WTC11 (cell line): ENCODE measurements around the gene YDJC. TPM values are rescaled to one million over a fixed set of nuclear protein-coding genes. Genes with fewer than 3 reads are reported as not detected.

ENCODE experiments used
- ATAC-seq: fragments of 200-7000 bp; cut with Tn5 transposase; 2 replicates; pipeline ENCODE4 v1.10.0; 2021; ENCODE audit warnings: mild to moderate bottlenecking, moderate library complexity
- CTCF ChIA-PET: fragments of 300-600 bp; sonication (Branson Sonifier 250); formaldehyde crosslinking; loops from one replicate; lab custom pipeline; 2021; ENCODE audit warnings: antibody characterized with exemption; lab: Charles Lee
- POLR2A ChIA-PET: fragments of 350-600 bp; sonication (Branson Sonifier 250); formaldehyde crosslinking; loops from one replicate; lab custom pipeline; 2021; ENCODE audit warnings: antibody characterized with exemption; lab: Charles Lee
- DNase-seq: peaks from one replicate; pipeline ENCODE4 v3.0.0; 2021; ENCODE audit warnings: low spot score
- H3K27ac Mint-ChIP-seq: 2 replicates; pipeline ENCODE4 v1.8.0; 2021; ENCODE audit warnings: mixed read lengths
- H3K27me3 Mint-ChIP-seq: 2 replicates; pipeline ENCODE4 v1.8.0; 2021; ENCODE audit warnings: low read depth, mild to moderate bottlenecking, moderate library complexity, mixed read lengths
- H3K36me3 Mint-ChIP-seq: 2 replicates; pipeline ENCODE4 v1.8.0; 2021; ENCODE audit warnings: mixed read lengths
- H3K4me1 Mint-ChIP-seq: 2 replicates; pipeline ENCODE4 v1.8.0; 2022; ENCODE audit warnings: mixed read lengths
- H3K4me3 Mint-ChIP-seq: 2 replicates; pipeline ENCODE4 v1.8.0; 2021; ENCODE audit warnings: mild to moderate bottlenecking, moderate library complexity, mixed read lengths
- H3K9me3 Mint-ChIP-seq: 2 replicates; pipeline ENCODE4 v1.8.0; 2021; ENCODE audit warnings: mixed read lengths
- ARID4B ChIP-seq: sonication (generic); formaldehyde crosslinking; IDR thresholded peaks from 2 replicates; pipeline ENCODE4 v1.8.0; 2023; ENCODE audit warnings: missing genetic modification reagents, mild to moderate bottlenecking, borderline replicate concordance
- CBFB ChIP-seq: sonication (generic); formaldehyde crosslinking; IDR thresholded peaks from 2 replicates; pipeline ENCODE4 v1.8.1; 2022; ENCODE audit warnings: mild to moderate bottlenecking, low read depth, missing genetic modification reagents
- CTCF ChIP-seq: fragments of 200-600 bp; IDR thresholded peaks from 2 replicates; pipeline ENCODE4 v1.8.0; 2022; ENCODE audit warnings: antibody characterized with exemption
- E2F5 ChIP-seq: sonication (generic); formaldehyde crosslinking; IDR thresholded peaks from 2 replicates; pipeline ENCODE4 v1.8.1; 2022; ENCODE audit warnings: mild to moderate bottlenecking, moderate library complexity, missing genetic modification reagents
- FOXP4 ChIP-seq: sonication (generic); formaldehyde crosslinking; IDR thresholded peaks from 2 replicates; pipeline ENCODE4 v1.8.0; 2022; ENCODE audit warnings: mild to moderate bottlenecking, missing genetic modification reagents
- GRHL2 ChIP-seq: fragments of 250-450 bp; sonication (Bioruptor Pico); IDR thresholded peaks from 2 replicates; pipeline ENCODE4 v1.8.0; 2022; ENCODE audit warnings: mild to moderate bottlenecking, moderate library complexity; ENCODE audit not compliant: insufficient replicate concordance, severe bottlenecking
- IRF2 ChIP-seq: sonication (generic); formaldehyde crosslinking; IDR thresholded peaks from 2 replicates; pipeline ENCODE4 v1.8.0; 2022; ENCODE audit warnings: low read depth, missing genetic modification reagents, borderline replicate concordance
- TCF7 ChIP-seq: sonication (generic); formaldehyde crosslinking; IDR thresholded peaks from 2 replicates; pipeline ENCODE4 v1.8.0; 2022; ENCODE audit warnings: mild to moderate bottlenecking, low read depth, missing genetic modification reagents, moderate library complexity
- USF1 ChIP-seq: sonication (generic); formaldehyde crosslinking; IDR thresholded peaks from 2 replicates; pipeline ENCODE4 v1.8.0; 2022; ENCODE audit warnings: mild to moderate bottlenecking, missing genetic modification reagents
- ZBTB21 ChIP-seq: sonication (generic); formaldehyde crosslinking; IDR thresholded peaks from 2 replicates; pipeline ENCODE4 v1.8.1; 2023; ENCODE audit warnings: mild to moderate bottlenecking, missing genetic modification reagents, borderline replicate concordance
- ZNF232 ChIP-seq: sonication (generic); formaldehyde crosslinking; IDR thresholded peaks from 2 replicates; pipeline ENCODE4 v1.8.0; 2022; ENCODE audit warnings: mild to moderate bottlenecking, missing genetic modification reagents
- ZNF671 ChIP-seq: fragments of 250-450 bp; sonication (Bioruptor Pico); IDR thresholded peaks from 2 replicates; pipeline ENCODE4 v1.8.0; 2021; ENCODE audit warnings: mild to moderate bottlenecking
- total RNA-seq: library from RNA; stranded (reverse); gene quantifications from 3 replicates; pipeline ENCODE4 v1.2.3, GENCODE V29; 2021
- TF ChIP-seq, protein P1 (sequence below): sonication (generic); formaldehyde crosslinking; IDR thresholded peaks from 2 replicates; pipeline ENCODE4 v1.8.1; 2022; ENCODE audit warnings: low read depth, mild to moderate bottlenecking, moderate library complexity, missing genetic modification reagents, borderline replicate concordance
- TF ChIP-seq, protein P2 (sequence below): sonication (generic); formaldehyde crosslinking; IDR thresholded peaks from 2 replicates; pipeline ENCODE4 v1.8.1; 2023; ENCODE audit warnings: mild to moderate bottlenecking, moderate library complexity, missing genetic modification reagents
- TF ChIP-seq, protein P3 (sequence below): fragments of 250-450 bp; sonication (Bioruptor Pico); IDR thresholded peaks from 2 replicates; pipeline ENCODE4 v1.9.0; 2021; ENCODE audit warnings: moderate library complexity, mild to moderate bottlenecking, inconsistent platforms, borderline replicate concordance
- TF ChIP-seq, protein P4 (sequence below): sonication (generic); formaldehyde crosslinking; IDR thresholded peaks from 2 replicates; pipeline ENCODE4 v1.8.0; 2022; ENCODE audit warnings: missing genetic modification reagents

YDJC gene
- total RNA-seq, 1 experiment from 2014 or later, result 39.8 TPM

DNA sequence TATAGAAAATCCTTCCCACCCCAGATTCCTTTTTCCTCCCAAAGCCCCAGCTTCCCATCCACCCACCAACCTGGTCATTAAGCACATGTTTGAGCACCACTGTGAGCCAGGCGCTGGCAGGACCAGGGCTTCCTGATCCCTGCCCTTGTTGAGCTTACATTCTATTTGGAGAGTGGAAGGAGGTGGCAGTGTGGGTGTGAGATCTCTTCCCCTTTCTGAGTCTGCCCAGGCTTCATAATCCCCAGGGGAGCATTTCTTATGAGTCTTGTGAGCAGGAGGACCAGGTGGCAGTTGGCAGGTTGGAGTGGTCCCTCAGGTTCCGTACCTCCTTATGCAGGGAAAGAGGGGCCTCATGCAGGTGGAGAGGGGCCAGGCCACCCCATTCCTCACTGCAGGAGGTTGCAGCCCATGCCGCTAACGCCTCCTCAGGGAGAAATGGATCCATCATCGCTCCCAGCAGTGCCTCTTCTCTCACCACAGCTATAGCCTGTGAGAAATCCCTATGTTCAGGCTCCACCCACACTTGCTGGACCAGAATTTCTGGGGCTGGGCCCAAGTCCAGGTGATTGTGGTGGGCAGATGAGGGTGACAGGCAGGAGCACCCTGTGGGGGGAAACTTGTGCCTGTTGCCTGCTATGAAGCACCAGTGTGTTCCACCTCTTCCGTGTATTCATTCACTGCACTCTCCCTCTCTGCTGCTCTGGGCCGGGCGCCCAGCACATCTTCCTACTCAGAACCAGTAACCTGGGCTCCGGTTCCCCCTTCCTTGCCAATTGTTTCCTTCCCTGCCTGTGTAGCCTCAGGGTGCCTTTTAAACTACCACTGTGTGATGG lies 38.8 kb downstream of the YDJC start:
- H3K36me3 Mint-ChIP-seq, result peaks cover 25% of the 10 kb centered on the region
- TF ChIP-seq TCF7 (CRISPR knock-in tag) (no peak), USF1 (CRISPR knock-in tag) (no peak), ZNF232 (CRISPR knock-in tag) (no peak), GRHL2 (CRISPR knock-in tag) (no peak), ZNF671 (CRISPR knock-in tag) (no peak), CBFB (CRISPR knock-in tag) (no peak), CTCF (no peak), ZBTB21 (no peak), ARID4B (CRISPR knock-in tag) (no peak), E2F5 (CRISPR knock-in tag) (no peak), IRF2 (CRISPR knock-in tag) (no peak), FOXP4 (CRISPR knock-in tag) (no peak)
- TF ChIP-seq, protein P1, sequence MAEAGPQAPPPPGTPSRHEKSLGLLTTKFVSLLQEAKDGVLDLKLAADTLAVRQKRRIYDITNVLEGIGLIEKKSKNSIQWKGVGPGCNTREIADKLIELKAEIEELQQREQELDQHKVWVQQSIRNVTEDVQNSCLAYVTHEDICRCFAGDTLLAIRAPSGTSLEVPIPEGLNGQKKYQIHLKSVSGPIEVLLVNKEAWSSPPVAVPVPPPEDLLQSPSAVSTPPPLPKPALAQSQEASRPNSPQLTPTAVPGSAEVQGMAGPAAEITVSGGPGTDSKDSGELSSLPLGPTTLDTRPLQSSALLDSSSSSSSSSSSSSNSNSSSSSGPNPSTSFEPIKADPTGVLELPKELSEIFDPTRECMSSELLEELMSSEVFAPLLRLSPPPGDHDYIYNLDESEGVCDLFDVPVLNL (CRISPR knock-in tag), result no peak
- TF ChIP-seq, protein P2, sequence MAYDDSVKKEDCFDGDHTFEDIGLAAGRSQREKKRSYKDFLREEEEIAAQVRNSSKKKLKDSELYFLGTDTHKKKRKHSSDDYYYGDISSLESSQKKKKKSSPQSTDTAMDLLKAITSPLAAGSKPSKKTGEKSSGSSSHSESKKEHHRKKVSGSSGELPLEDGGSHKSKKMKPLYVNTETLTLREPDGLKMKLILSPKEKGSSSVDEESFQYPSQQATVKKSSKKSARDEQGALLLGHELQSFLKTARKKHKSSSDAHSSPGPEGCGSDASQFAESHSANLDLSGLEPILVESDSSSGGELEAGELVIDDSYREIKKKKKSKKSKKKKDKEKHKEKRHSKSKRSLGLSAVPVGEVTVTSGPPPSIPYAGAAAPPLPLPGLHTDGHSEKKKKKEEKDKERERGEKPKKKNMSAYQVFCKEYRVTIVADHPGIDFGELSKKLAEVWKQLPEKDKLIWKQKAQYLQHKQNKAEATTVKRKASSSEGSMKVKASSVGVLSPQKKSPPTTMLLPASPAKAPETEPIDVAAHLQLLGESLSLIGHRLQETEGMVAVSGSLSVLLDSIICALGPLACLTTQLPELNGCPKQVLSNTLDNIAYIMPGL (CRISPR knock-in tag), result no peak
- TF ChIP-seq, protein P3, sequence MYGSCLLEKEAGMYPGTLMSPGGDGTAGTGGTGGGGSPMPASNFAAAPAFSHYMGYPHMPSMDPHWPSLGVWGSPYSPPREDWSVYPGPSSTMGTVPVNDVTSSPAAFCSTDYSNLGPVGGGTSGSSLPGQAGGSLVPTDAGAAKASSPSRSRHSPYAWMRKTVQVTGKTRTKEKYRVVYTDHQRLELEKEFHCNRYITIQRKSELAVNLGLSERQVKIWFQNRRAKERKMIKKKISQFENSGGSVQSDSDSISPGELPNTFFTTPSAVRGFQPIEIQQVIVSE (CRISPR knock-in tag), result no peak
- TF ChIP-seq, protein P4, sequence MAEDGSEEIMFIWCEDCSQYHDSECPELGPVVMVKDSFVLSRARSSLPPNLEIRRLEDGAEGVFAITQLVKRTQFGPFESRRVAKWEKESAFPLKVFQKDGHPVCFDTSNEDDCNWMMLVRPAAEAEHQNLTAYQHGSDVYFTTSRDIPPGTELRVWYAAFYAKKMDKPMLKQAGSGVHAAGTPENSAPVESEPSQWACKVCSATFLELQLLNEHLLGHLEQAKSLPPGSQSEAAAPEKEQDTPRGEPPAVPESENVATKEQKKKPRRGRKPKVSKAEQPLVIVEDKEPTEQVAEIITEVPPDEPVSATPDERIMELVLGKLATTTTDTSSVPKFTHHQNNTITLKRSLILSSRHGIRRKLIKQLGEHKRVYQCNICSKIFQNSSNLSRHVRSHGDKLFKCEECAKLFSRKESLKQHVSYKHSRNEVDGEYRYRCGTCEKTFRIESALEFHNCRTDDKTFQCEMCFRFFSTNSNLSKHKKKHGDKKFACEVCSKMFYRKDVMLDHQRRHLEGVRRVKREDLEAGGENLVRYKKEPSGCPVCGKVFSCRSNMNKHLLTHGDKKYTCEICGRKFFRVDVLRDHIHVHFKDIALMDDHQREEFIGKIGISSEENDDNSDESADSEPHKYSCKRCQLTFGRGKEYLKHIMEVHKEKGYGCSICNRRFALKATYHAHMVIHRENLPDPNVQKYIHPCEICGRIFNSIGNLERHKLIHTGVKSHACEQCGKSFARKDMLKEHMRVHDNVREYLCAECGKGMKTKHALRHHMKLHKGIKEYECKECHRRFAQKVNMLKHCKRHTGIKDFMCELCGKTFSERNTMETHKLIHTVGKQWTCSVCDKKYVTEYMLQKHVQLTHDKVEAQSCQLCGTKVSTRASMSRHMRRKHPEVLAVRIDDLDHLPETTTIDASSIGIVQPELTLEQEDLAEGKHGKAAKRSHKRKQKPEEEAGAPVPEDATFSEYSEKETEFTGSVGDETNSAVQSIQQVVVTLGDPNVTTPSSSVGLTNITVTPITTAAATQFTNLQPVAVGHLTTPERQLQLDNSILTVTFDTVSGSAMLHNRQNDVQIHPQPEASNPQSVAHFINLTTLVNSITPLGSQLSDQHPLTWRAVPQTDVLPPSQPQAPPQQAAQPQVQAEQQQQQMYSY (CRISPR knock-in tag), result no peak
- H3K4me3 Mint-ChIP-seq, result no peak overlapping the region
- ATAC-seq (no peak), DNase-seq (no peak)
- POLR2A ChIA-PET, result no interaction called here
- peaks cover 18% of the 10 kb centered on the region for H3K4me1 Mint-ChIP-seq
- H3K9me3 Mint-ChIP-seq, result no peaks in the 10 kb centered on the region
- CTCF ChIA-PET, result interaction anchor here (1.2 kb wide), 1 partner anchor 21 kb away, joined by 3 read pairs; no protein-coding TSS in a partner anchor
- peak overlapping the region; percentile 84 for H3K27ac Mint-ChIP-seq
- H3K27me3 Mint-ChIP-seq, result no peaks in the 10 kb centered on the region; the same call in 1 of the 2 replicates
